Suprapubic skin (tissue), 4 donors: ENCODE data around the gene SPIRE1.

Experiments
- POLR2A ChIP-seq, 2 donors: fragments of 450-650 bp; IDR thresholded peaks; one replicate each; pipeline ENCODE4 v1.6.1; 2017; ENCODE audit warnings: antibody characterized with exemption in 2 of 2, mild to moderate bottlenecking in 2 of 2, moderate library complexity in 2 of 2
- POLR2AphosphoS5 ChIP-seq, 3 donors: sonication (generic); formaldehyde crosslinking; IDR thresholded peaks; one replicate each; pipeline ENCODE4 v1.6.1; 2017; ENCODE audit warnings: antibody characterized with exemption in 3 of 3
- TF ChIP-seq, protein P1 (sequence below), 2 donors: fragments of 200-600 bp in 1 of 2; fragments of 450-650 bp in 1 of 2; sonication (generic) in 1 of 2; IDR thresholded peaks; one replicate each; pipeline ENCODE4 v1.5.1; 2016 to 2019; ENCODE audit warnings: antibody characterized with exemption in 2 of 2, mild to moderate bottlenecking in 1 of 2, moderate library complexity in 1 of 2

DNA sequence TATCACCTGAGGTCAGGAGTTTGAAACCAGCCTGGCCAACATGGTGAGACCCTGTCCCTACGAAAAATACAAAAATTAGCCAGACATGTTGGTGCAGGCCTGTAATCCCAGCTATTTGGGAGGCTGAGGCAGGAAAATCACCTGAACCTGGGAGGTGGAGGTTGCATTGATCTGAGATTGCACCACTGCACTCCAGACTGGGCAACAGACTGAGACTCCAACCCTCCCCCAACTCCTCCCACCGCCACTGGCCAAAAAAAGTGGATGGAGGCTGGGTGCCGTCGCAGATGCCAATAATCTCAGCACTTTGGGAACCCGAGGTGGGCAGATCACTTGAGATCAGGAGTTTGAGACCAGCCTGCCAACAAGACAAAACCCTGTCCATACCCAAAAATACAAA, 10.1 kb upstream of the SPIRE1 start:
- TF ChIP-seq, protein P1, sequence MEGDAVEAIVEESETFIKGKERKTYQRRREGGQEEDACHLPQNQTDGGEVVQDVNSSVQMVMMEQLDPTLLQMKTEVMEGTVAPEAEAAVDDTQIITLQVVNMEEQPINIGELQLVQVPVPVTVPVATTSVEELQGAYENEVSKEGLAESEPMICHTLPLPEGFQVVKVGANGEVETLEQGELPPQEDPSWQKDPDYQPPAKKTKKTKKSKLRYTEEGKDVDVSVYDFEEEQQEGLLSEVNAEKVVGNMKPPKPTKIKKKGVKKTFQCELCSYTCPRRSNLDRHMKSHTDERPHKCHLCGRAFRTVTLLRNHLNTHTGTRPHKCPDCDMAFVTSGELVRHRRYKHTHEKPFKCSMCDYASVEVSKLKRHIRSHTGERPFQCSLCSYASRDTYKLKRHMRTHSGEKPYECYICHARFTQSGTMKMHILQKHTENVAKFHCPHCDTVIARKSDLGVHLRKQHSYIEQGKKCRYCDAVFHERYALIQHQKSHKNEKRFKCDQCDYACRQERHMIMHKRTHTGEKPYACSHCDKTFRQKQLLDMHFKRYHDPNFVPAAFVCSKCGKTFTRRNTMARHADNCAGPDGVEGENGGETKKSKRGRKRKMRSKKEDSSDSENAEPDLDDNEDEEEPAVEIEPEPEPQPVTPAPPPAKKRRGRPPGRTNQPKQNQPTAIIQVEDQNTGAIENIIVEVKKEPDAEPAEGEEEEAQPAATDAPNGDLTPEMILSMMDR (IDR thresholded peaks at IDR 0.05): no peak
- TF ChIP-seq POLR2AphosphoS5 (IDR thresholded peaks at IDR 0.05) (no peak), POLR2A (IDR thresholded peaks at IDR 0.05) (no peak)
